ENCODE data around the gene SEC24B. TPM values are rescaled to one million over a fixed set of nuclear protein-coding genes. Genes with fewer than 3 reads are reported as not detected.
"Not testable (repeated sequence)": the region's sequence is repeated elsewhere in the genome, so short reads cannot be mapped to it uniquely, and the experiment has no call there.

SEC24B gene
- total and polyA plus RNA-seq, 9 donors: 17.2 to 40.7 (median 33.8) TPM

- DNase-seq: no peak
- Histone ChIP-seq H3K27me3 (no peaks in the 10 kb centered on the region), H3K4me1 (ENCODE audit: insufficient read depth) (no peaks in the 10 kb centered on the region), H3K4me3 (no peak overlapping the region), H3K9me3 (no peaks in the 10 kb centered on the region), H3K27ac (no peak overlapping the region), H3K36me3 (no peaks in the 10 kb centered on the region)
- TF ChIP-seq EP300 (IDR thresholded peaks at IDR 0.05) (no peak), POLR2A (IDR thresholded peaks at IDR 0.05) (no peak)
- intact Hi-C loops (cut with DNase I): no loop called here
- 48 to 57% (median 56%) methylated on average over 2 of the region's 2 CpGs for WGBS, 3 donors
These were observed 77.8 kb downstream of the SEC24B start for GRCh38 chr4:109511414-109511813.

- H3K4me3 ChIP-seq; H3K36me3 ChIP-seq; intact Hi-C loops (cut with DNase I); H3K27me3 ChIP-seq; H3K27ac ChIP-seq; H3K9me3 ChIP-seq; H3K4me1 ChIP-seq (ENCODE audit: insufficient read depth); DNase-seq: not testable (repeated sequence)
- 95 to 97% (median 96%) methylated on average over 12 of the region's 12 CpGs for WGBS, 3 donors
These were observed 79.8 kb downstream of the SEC24B start for GRCh38 chr4:109513368-109513767.

DNA sequence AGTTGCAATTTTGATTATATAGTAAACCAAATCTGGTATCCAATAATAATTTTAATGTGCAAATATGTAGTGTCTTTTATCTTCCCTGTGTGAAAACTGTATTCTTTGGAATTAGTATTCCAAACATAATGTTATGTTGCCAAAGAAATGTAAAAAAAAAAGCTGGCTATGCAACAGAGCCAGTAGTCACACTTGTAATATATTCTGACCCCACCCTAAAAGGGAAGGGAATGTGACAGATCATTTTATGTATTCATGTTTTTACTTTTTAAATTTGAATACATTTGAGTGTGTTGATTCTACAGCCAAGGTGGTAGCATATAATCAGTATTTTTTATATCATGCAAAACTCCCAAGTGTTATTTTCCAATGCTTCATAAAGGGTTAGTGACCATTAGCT is 98.6 kb downstream of the SEC24B start:
- intact Hi-C loops (cut with DNase I): no loop called here
- TF ChIP-seq POLR2A (IDR thresholded peaks at IDR 0.05): no peak
- no peak for TF ChIP-seq EP300 (IDR thresholded peaks at IDR 0.05)
- no peak for TF ChIP-seq CTCF (IDR thresholded peaks at IDR 0.05)
- H3K27me3 ChIP-seq: no peaks in the 10 kb centered on the region
- no peak for DNase-seq
- H3K4me1 ChIP-seq (ENCODE audit: insufficient read depth): no peaks in the 10 kb centered on the region
- no peaks in the 10 kb centered on the region for H3K36me3 ChIP-seq
- no peaks in the 10 kb centered on the region for H3K9me3 ChIP-seq
- H3K4me3 ChIP-seq: no peak overlapping the region
- H3K27ac ChIP-seq: no peak overlapping the region

GRCh38 chr4:109545401-109545800 is 111.8 kb downstream of the SEC24B start:
- H3K9me3 ChIP-seq: no peaks in the 10 kb centered on the region
- no peak for DNase-seq
- no peak overlapping the region for H3K4me3 ChIP-seq
- no peak overlapping the region for H3K27ac ChIP-seq
- no peaks in the 10 kb centered on the region for H3K36me3 ChIP-seq
- 95 to 98% (median 97%) methylated on average over 1 of the region's 1 CpG for WGBS, 3 donors
- TF ChIP-seq CTCF (IDR thresholded peaks at IDR 0.05) (no peak), EP300 (IDR thresholded peaks at IDR 0.05) (no peak), POLR2A (IDR thresholded peaks at IDR 0.05) (no peak)
- intact Hi-C loops (cut with DNase I): no loop called here
- no peaks in the 10 kb centered on the region for H3K4me1 ChIP-seq (ENCODE audit: insufficient read depth)
- no peaks in the 10 kb centered on the region for H3K27me3 ChIP-seq

GRCh38 chr4:109547394-109547793 is 113.8 kb downstream of the SEC24B start:
- Histone ChIP-seq H3K9me3 (no peaks in the 10 kb centered on the region), H3K27me3 (no peaks in the 10 kb centered on the region), H3K4me1 (ENCODE audit: insufficient read depth) (no peaks in the 10 kb centered on the region), H3K4me3 (no peak overlapping the region), H3K36me3 (no peaks in the 10 kb centered on the region), H3K27ac (no peak overlapping the region)
- DNase-seq: no peak
- no peak for TF ChIP-seq POLR2A (IDR thresholded peaks at IDR 0.05)
- TF ChIP-seq CTCF (IDR thresholded peaks at IDR 0.05): no peak
- TF ChIP-seq EP300 (IDR thresholded peaks at IDR 0.05): no peak
- 82 to 87% (median 85%) methylated on average over 5 of the region's 5 CpGs for WGBS, 3 donors
- intact Hi-C loops (cut with DNase I): no loop called here

GRCh38 chr4:109548655-109549054 is 115.0 kb downstream of the SEC24B start:
- no peak overlapping the region for H3K4me3 ChIP-seq
- no peak for TF ChIP-seq EP300 (IDR thresholded peaks at IDR 0.05)
- TF ChIP-seq POLR2A (IDR thresholded peaks at IDR 0.05): no peak
- TF ChIP-seq CTCF (IDR thresholded peaks at IDR 0.05): no peak
- no peaks in the 10 kb centered on the region for H3K9me3 ChIP-seq
- H3K27ac ChIP-seq: no peak overlapping the region
- intact Hi-C loops (cut with DNase I): no loop called here
- H3K4me1 ChIP-seq (ENCODE audit: insufficient read depth): no peaks in the 10 kb centered on the region
- no peaks in the 10 kb centered on the region for H3K27me3 ChIP-seq
- WGBS, 3 donors: 83 to 87% (median 85%) methylated on average over 2 of the region's 2 CpGs
- no peak for DNase-seq
- no peaks in the 10 kb centered on the region for H3K36me3 ChIP-seq

Measured in ovary (tissue), 9 donors.